Left ventricle myocardium inferior (tissue), 1 donor: ENCODE results near the gene EME1. TPM values are rescaled to one million over a fixed set of nuclear protein-coding genes. Genes with fewer than 3 reads are reported as not detected.

Experiments
- DNase-seq: peaks from one replicate; pipeline ENCODE4 v3.0.0-alpha.2; 2020
- H3K27ac ChIP-seq: fragments of 200-600 bp; replicated peaks from 2 replicates; pipeline ENCODE4 v1.8.0; 2021
- H3K27me3 ChIP-seq: fragments of 200-600 bp; 2 replicates; pipeline ENCODE4 v1.8.0; 2021; ENCODE audit warnings: low read depth
- H3K36me3 ChIP-seq: fragments of 200-600 bp; 2 replicates; pipeline ENCODE4 v1.8.0; 2021
- H3K4me1 ChIP-seq: fragments of 200-600 bp; 2 replicates; pipeline ENCODE4 v1.8.0; 2021
- H3K4me3 ChIP-seq: fragments of 200-600 bp; 2 replicates; pipeline ENCODE4 v1.8.0; 2021; ENCODE audit warnings: mild to moderate bottlenecking, moderate library complexity
- H3K9me3 ChIP-seq: fragments of 200-600 bp; replicated peaks from 2 replicates; pipeline ENCODE4 v1.8.0; 2021
- CTCF ChIP-seq: fragments of 200-600 bp; IDR thresholded peaks from 2 replicates; pipeline ENCODE4 v1.8.0; 2021; ENCODE audit warnings: antibody characterized with exemption, mild to moderate bottlenecking, borderline replicate concordance
- intact Hi-C: fragments of 100-400 bp; cut with micrococcal nuclease; formaldehyde crosslinking; loops from one replicate; pipeline ENCODE4 v1.11.0; 2022
- total RNA-seq: library from RNA; stranded (reverse); fragmentation: NEBNext Ultra II Directional; extraction: Animal tissue kit (Norgen Biotek cat#: 25700); gene quantifications from one replicate; pipeline ENCODE4 v1.2.1, GENCODE V29; 2021
- donor health status: DM: no; HTN: yes; CAD: no; lungs with severe emphysema.

The EME1 gene
- total RNA-seq, 1 donor from 2014 or later, result 0.74 TPM

GRCh38 chr17:50352072-50352692 is 20.8 kb upstream of the EME1 start:
- peaks cover 34% of the 10 kb centered on the region for H3K4me1 ChIP-seq
- peak; percentile 52 for DNase-seq
- H3K9me3 ChIP-seq, result no peaks in the 10 kb centered on the region
- intact Hi-C loops, result no loop called here
- no peaks in the 10 kb centered on the region for H3K27me3 ChIP-seq
- H3K27ac ChIP-seq, result peak overlapping the region; percentile 1
- H3K36me3 ChIP-seq, result peaks cover 39% of the 10 kb centered on the region
- H3K4me3 ChIP-seq, result no peak overlapping the region
- no peak for TF ChIP-seq CTCF

- TF ChIP-seq CTCF, result no peak
- Histone ChIP-seq H3K9me3 (no peaks in the 10 kb centered on the region), H3K36me3 (peaks cover 47% of the 10 kb centered on the region), H3K27ac (peak overlapping the region; percentile 1), H3K4me1 (peaks cover 27% of the 10 kb centered on the region), H3K4me3 (no peak overlapping the region), H3K27me3 (no peaks in the 10 kb centered on the region)
- DNase-seq, result no peak
- intact Hi-C loops, result no loop called here
These were observed 20.1 kb upstream of the EME1 start for GRCh38 chr17:50352693-50353599.

GRCh38 chr17:50353600-50354195 is 19.3 kb upstream of the EME1 start:
- no peak for DNase-seq
- Histone ChIP-seq H3K27me3 (no peaks in the 10 kb centered on the region), H3K27ac (no peak overlapping the region), H3K4me1 (peaks cover 19% of the 10 kb centered on the region), H3K36me3 (peaks cover 54% of the 10 kb centered on the region), H3K9me3 (no peaks in the 10 kb centered on the region), H3K4me3 (no peak overlapping the region)
- no peak for TF ChIP-seq CTCF
- intact Hi-C loops, result no loop called here

GRCh38 chr17:50354198-50354597 is 18.8 kb upstream of the EME1 start:
- H3K4me1 ChIP-seq, result peaks cover 20% of the 10 kb centered on the region
- DNase-seq, result no peak
- H3K9me3 ChIP-seq, result no peaks in the 10 kb centered on the region
- H3K27ac ChIP-seq, result no peak overlapping the region
- H3K27me3 ChIP-seq, result no peaks in the 10 kb centered on the region
- H3K36me3 ChIP-seq, result peaks cover 58% of the 10 kb centered on the region
- no peak for TF ChIP-seq CTCF
- H3K4me3 ChIP-seq, result no peak overlapping the region
- intact Hi-C loops, result no loop called here

- Histone ChIP-seq H3K27me3 (no peaks in the 10 kb centered on the region), H3K4me3 (no peak overlapping the region), H3K36me3 (peaks cover 59% of the 10 kb centered on the region), H3K9me3 (no peaks in the 10 kb centered on the region), H3K27ac (no peak overlapping the region), H3K4me1 (peaks cover 23% of the 10 kb centered on the region)
- intact Hi-C loops, result no loop called here
- no peak for TF ChIP-seq CTCF
- no peak for DNase-seq
These were observed 18.3 kb upstream of the EME1 start for GRCh38 chr17:50354776-50355175.
